GM15510 (cell line): Measurements from ENCODE around the gene SWT1.

ENCODE experiments used
- POLR2A ChIP-seq: IDR thresholded peaks from 3 replicates; pipeline ENCODE4 v1.6.1; 2011; ENCODE audit warnings: borderline replicate concordance; ENCODE audit not compliant: insufficient read length; ENCODE audit errors: extremely low read depth

Gene SWT1

GRCh38 chr1:185263780-185264179 is 106.8 kb downstream of the SWT1 start:
- TF ChIP-seq POLR2A = no peak

GRCh38 chr1:185265314-185265713 is 108.3 kb downstream of the SWT1 start:
- TF ChIP-seq POLR2A = no peak

- no peak for TF ChIP-seq POLR2A
These were observed 110.3 kb downstream of the SWT1 start for GRCh38 chr1:185267301-185267700.

- TF ChIP-seq POLR2A = no peak
These were observed 110.7 kb downstream of the SWT1 start for GRCh38 chr1:185267701-185268100.

GRCh38 chr1:185268352-185268751 is 111.4 kb downstream of the SWT1 start:
- TF ChIP-seq POLR2A = no peak

GRCh38 chr1:185271921-185272320 is 115.0 kb downstream of the SWT1 start:
- TF ChIP-seq POLR2A = no peak

GRCh38 chr1:185279571-185279970 is 122.6 kb downstream of the SWT1 start:
- TF ChIP-seq POLR2A = no peak

DNA sequence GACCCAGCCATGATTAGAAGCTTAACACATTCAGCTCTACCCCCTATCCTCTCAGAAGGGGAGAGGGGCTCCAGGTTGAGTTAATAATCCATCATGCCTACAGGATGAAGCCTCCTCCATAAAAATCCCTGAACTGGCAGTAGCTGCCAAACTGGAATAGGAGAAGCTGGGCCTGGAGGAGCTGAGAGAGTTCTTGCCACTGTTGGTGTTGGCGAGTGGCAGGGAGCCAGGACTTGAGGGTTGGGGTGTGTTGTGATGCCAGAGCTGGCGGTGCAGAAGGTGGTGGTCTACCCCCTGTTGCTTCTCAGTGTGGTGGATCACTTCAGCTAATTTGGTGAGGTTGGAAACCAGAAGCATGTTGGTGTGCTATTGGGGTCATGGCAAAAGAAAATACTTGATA is 123.6 kb downstream of the SWT1 start:
- no peak for TF ChIP-seq POLR2A

GRCh38 chr1:185281245-185281644 is 124.3 kb downstream of the SWT1 start:
- TF ChIP-seq POLR2A = no peak

- TF ChIP-seq POLR2A = no peak
These were observed 127.1 kb downstream of the SWT1 start for GRCh38 chr1:185284116-185284515.

DNA sequence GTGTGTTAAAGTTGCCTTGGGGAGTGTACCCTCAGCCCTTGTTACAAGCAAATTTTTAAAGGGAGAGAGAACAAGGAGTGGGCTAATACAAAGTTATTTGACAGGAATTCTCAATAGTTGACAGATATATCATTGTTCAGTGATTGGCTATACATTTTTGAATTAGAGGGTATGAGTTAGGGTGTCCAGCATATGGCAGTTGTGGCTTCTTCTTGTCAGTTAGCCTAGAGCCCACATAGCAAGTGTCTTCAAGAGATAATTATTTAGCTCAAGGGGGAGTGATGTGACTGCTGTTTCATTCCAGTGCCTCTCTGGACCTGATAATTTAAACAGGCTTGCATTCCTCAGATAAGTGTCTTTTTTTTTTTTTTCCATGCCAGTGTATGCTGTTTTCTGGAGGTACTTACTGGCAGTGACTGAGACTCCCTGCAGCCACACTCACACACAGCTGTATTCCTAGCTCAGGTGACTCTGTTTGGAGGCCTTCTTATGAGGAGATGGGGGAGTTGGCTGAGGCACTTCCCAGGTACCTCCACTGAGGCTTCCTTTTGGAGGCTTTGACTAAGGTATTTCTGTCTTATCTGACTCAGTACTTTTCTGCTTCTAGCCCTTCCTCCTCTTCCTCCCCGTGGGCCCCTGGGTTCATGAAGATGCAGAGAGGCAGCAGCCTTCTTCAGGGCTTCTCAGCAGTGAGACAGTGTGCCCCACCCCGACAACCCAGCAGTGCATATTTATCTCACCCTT is 127.7 kb downstream of the SWT1 start:
- TF ChIP-seq POLR2A = no peak

DNA sequence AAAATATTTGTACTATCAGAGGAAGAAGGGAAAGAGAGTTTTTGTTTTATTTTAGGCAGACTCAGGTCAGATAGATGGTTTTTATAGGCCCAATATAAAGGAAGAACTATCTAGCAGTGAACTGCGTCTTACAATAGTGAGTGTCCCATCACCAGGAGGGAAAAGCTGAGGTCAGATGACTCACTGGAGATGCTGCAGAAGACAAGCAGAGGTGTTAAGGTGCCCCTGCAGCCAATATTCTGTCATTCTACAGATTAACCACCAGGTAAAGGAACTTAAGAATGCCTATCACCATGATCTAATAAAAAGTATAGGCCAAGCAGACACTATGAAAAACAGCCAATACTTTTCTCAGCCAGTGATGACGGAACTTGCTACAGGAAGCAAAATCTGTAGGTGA is 130.5 kb downstream of the SWT1 start:
- TF ChIP-seq POLR2A = no peak

DNA sequence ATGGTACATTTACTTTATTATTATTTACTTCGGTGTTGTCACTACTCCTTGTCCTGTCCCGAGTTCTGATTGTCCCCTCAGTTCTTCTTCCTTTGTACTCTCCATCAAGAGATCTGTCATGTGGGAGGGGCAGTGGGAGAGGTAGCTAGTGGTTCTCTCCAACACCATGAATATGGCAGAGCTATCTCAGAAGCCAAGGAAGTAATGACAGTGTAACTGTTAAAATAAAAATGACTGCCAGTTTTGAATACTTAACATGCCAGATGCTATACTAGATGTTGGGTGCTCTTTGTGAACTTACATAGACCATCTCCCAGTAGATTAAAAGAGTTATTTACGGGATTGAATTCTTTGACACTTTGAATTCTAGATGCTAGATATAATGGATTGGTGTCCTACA is 131.5 kb downstream of the SWT1 start:
- no peak for TF ChIP-seq POLR2A

DNA sequence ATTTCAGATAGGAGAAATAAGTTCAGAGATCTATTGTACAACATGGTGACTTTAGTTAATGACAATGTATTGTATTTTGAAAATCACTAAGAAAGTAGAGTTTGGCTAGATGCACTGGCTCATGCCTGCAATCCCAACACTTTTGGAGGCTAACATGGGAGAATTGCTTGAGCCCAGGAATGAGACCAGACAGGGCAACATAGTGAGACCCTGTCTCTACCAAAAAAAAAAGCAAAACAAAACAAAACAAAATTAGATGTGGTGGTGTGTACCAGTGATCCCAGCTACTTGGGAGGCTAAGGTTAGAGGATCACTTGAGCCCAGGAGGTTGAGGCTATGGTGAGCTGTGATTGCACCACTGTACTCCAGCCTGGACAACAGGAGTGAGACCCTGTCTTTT is 132.9 kb downstream of the SWT1 start:
- TF ChIP-seq POLR2A = no peak

GRCh38 chr1:185291159-185291558 is 134.2 kb downstream of the SWT1 start:
- no peak for TF ChIP-seq POLR2A

DNA sequence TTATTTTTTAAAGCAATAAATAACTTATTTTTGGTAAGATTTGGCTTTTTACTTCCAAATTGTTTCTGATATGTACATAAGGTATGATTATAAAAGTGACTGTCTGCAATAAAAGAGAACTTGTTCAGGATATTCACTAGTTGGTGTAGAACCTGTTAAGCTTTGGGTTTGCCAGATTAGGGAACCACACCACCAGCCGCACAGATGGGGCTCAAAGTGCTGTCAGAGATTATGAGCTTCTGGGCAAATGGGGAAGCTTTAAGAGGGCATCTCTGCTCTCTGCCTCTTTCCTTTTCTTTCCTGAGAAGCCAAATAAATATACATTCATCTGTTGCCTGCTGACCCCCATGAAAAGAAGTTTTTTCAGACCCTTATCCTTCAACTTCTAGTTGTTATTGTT is 134.7 kb downstream of the SWT1 start:
- no peak for TF ChIP-seq POLR2A

GRCh38 chr1:185292237-185292636 is 135.3 kb downstream of the SWT1 start:
- no peak for TF ChIP-seq POLR2A

DNA sequence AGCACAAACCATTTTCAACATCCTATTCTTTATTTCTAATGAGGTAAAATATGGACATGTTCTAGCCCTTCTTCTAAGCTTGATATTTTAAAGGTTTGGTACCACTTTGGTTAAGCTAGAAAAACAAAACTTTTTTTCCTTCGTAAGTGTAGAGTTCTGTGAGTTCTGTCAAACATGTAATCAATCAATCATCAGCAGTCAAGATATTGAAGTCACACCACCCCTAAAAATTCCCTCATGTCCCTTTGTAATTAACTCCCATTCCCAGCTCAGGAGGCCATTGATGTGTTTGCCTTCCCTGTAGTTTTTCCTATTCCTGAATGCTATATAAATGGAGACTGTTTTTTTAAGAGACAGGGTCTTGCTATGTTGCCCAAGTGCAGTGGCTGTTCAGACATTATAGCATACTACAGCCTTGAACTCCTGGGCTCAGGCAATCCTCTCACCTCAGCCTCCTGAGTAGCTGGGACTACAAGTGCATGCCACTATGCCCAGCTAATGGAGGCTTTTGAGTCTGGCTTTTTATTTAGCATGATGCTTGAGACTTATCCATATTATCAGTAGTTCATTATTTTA is 137.1 kb downstream of the SWT1 start:
- no peak for TF ChIP-seq POLR2A

DNA sequence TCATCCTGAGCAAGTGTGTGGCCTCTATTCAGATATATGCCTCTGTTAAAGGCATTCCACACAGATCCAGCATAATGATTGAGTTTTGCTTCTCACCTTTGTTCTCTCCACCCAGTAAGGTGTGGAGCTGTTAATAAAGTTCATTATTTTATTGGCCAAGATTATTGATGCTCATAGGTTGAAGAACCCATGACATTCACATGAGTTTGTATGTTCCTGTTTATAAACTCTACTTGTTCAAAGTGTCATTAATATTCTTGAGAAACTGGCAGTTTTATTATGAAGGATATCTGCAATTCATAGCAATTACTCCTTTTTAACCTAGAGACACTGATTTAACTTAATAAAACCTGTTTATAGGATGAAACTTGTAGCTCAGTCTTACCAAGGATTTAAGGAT is 138.1 kb downstream of the SWT1 start:
- TF ChIP-seq POLR2A = no peak
